Stomach smooth muscle (tissue), 2 donors: ENCODE data around the gene PTPRN2.

Experiments used
- H3K27ac ChIP-seq: one replicate; pipeline ENCODE4 v1.7.0; 2013; ENCODE audit warnings: mild to moderate bottlenecking, low read length, inconsistent platforms
- H3K27me3 ChIP-seq, 2 donors: one replicate each; pipeline ENCODE4 v1.7.0; 2013; ENCODE audit warnings: low read length in 2 of 2; ENCODE audit not compliant: insufficient read depth in 2 of 2, control insufficient read depth in 1 of 2
- H3K36me3 ChIP-seq, 2 donors: one replicate each; pipeline ENCODE4 v1.7.0; 2013; ENCODE audit warnings: low read length in 2 of 2; ENCODE audit not compliant: control insufficient read depth in 2 of 2, insufficient read depth in 2 of 2
- H3K4me1 ChIP-seq: one replicate; pipeline ENCODE4 v1.7.0; 2013; ENCODE audit warnings: low read length; ENCODE audit not compliant: control insufficient read depth, insufficient read depth
- H3K4me3 ChIP-seq, 2 donors: one replicate each; pipeline ENCODE4 v1.7.0; 2013; ENCODE audit warnings: low read length in 2 of 2
- H3K9ac ChIP-seq, 2 donors: one replicate each; pipeline ENCODE4 v1.7.0; 2013; ENCODE audit warnings: low read length in 2 of 2, mild to moderate bottlenecking in 1 of 2
- H3K9me3 ChIP-seq, 2 donors: one replicate each; pipeline ENCODE4 v1.7.0; 2013; ENCODE audit warnings: low read length in 2 of 2; ENCODE audit not compliant: control insufficient read depth in 2 of 2
- donor health status: healthy.
- donor health status: Pancreatic carcinoma.

PTPRN2 gene

DNA sequence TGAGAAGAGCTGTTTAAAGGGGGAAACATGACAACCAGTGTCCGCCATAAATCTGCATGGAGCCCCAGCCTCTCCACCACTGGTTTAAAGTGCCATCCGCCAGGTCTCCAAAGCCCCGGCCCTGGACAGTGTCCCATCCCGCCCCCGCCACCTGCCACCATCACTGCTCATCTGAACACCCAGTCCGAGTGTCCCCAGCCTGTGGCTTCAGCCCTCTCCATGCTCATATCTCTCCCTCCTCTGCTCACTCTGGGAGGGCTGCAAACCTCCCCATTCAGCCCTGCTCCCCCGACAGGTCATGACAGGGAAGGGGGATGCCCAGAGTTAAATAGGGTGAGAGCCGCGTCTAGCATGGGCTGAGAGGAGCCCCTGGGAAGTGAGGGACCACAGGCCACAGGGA lies 984.6 kb downstream of the PTPRN2 start:
- peaks cover 0 to 5% of the 10 kb centered on the region in 2 donors for H3K27me3 ChIP-seq
- H3K4me1 ChIP-seq, result no peaks in the 10 kb centered on the region
- no peak overlapping the region for H3K4me3 ChIP-seq
- no peaks in the 10 kb centered on the region for H3K9me3 ChIP-seq
- no peaks in the 10 kb centered on the region for H3K36me3 ChIP-seq
- no peak overlapping the region for H3K9ac ChIP-seq
- H3K27ac ChIP-seq, result no peak overlapping the region

DNA sequence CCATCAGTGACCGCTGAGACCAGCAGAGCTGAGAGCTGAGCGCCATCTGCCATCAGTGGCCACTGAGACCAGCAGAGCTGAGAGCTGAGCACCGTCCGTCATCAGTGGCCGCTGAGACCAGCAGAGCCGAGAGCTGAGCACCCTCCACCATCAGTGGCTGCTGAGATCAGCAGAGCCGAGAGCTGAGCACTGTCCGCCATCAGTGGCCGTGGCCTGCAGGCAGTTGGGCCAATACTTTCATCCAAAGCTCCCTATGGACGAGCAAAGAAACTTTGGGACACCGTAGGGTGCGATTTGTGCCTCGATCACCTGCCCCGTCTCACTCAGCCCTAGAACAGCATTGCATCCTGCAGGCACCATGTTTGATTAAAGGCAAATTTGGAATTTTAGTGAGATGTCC lies 985.0 kb downstream of the PTPRN2 start:
- Histone ChIP-seq H3K36me3 (no peaks in the 10 kb centered on the region), H3K27me3 (peaks cover 0 to 5% of the 10 kb centered on the region in 2 donors), H3K9ac (no peak overlapping the region), H3K4me3 (no peak overlapping the region), H3K4me1 (no peaks in the 10 kb centered on the region), H3K27ac (no peak overlapping the region), H3K9me3 (no peaks in the 10 kb centered on the region)

DNA sequence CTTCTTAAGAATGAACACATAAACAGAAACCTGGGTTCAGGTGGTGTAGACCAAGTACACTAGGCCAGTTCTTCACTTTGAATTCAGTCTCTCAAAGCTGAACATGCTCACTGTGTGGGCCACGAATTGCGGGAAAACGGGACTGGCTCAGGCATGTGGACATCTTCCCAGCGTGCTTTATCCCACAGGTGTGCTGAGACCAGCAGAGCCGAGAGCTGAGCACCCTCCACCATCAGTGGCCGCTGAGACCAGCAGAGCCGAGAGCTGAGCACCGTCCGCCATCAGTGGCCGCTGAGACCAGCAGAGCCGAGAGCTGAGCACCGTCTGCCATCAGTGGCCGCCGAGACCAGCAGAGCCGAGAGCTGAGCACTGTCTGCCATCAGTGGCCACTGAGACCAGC lies 985.5 kb downstream of the PTPRN2 start:
- Histone ChIP-seq H3K27ac (no peak overlapping the region), H3K4me1 (no peaks in the 10 kb centered on the region), H3K27me3 (peaks cover 0 to 5% of the 10 kb centered on the region in 2 donors), H3K4me3 (no peak overlapping the region), H3K9ac (no peak overlapping the region), H3K36me3 (no peaks in the 10 kb centered on the region), H3K9me3 (no peaks in the 10 kb centered on the region)

DNA sequence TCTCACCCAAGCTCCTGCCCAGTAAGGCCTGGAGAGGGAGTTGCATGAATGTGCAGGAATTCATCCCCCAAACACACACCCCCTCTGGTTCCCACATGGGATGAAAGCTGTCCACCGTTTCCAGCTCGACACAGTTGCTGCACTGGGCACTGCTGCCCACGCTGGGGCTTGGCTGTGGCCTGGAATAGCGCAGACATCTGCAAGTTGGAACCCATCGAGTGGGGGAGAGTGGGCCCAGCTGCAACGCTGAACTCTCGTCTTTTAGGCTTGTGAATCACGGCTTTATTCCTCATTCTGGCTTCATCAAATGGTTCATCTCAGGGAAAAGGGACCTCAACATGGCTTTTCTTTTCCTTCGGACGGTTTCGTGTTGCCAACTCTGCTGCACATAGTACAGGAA lies 986.1 kb downstream of the PTPRN2 start:
- H3K36me3 ChIP-seq, result no peaks in the 10 kb centered on the region
- H3K4me1 ChIP-seq, result no peaks in the 10 kb centered on the region
- no peak overlapping the region for H3K27ac ChIP-seq
- no peak overlapping the region for H3K9ac ChIP-seq
- peaks cover 0 to 2% of the 10 kb centered on the region in 2 donors for H3K27me3 ChIP-seq
- H3K9me3 ChIP-seq, result no peaks in the 10 kb centered on the region
- no peak overlapping the region for H3K4me3 ChIP-seq

DNA sequence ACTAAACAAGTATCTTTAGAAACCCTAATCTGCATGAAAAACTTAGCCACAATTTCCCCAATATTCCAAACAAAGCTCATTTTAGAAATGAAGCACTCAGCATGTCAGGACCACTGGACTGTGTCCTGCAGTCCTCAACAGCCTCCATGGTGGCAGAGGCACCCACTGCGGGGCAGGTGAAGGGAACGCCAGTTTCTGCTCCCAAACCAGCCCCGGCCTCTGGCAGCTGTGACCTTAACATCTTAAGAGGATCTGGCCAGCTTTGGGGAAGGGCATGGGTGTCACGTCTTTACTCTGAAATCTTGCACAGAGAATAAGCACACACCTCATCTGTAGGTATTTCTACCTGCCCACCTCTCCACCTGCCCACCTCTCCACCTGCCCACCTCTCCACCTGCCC lies 988.1 kb downstream of the PTPRN2 start:
- no peak overlapping the region for H3K4me3 ChIP-seq
- H3K27ac ChIP-seq, result no peak overlapping the region
- no peaks in the 10 kb centered on the region for H3K36me3 ChIP-seq
- no peaks in the 10 kb centered on the region for H3K9me3 ChIP-seq
- H3K9ac ChIP-seq, result no peak overlapping the region
- no peaks in the 10 kb centered on the region for H3K4me1 ChIP-seq
- H3K27me3 ChIP-seq, result peaks cover 0 to 2% of the 10 kb centered on the region in 2 donors

DNA sequence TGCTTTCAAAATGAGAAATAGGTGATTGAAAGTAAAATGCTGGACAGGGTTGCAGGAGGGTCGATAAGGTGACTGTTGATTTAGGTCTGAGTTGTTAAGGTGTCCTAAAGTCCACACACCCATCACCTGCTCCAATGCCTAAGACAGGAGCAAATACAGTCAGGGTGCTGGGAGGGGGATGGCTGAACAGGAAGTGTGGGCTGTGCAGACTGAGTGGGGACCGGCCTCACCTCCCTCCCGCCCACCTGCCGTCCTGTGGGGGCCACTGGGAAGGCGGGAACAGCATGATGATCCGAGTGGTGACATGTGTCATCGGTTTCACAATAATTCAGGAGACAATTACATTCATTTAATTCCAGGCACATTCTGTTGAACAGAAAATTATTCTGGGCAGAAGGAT lies 990.1 kb downstream of the PTPRN2 start:
- Histone ChIP-seq H3K27me3 (peaks cover 0 to 2% of the 10 kb centered on the region in 2 donors), H3K9ac (no peak overlapping the region), H3K36me3 (no peaks in the 10 kb centered on the region), H3K27ac (no peak overlapping the region), H3K9me3 (no peaks in the 10 kb centered on the region), H3K4me1 (no peaks in the 10 kb centered on the region), H3K4me3 (no peak overlapping the region)

DNA sequence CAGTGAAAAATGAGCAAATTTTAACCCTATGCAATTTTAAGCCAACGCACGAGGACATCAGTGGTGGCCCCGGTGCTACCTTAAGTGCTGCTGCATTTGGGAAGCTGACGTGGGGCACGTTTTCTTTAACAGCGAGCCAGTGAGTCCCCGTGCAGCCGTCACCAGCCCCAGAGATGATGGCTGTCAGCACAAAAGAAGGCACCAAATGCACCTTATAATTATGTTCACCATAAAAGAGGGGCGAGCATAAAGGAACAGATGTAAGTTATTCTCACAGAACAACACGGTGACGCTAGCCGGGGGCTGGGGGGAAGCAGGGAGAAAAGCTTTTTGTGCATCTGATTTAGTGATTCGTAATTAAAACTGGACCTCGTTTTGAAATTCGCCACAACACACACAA lies 990.7 kb downstream of the PTPRN2 start:
- Histone ChIP-seq H3K9me3 (no peaks in the 10 kb centered on the region), H3K27me3 (peaks cover 0 to 2% of the 10 kb centered on the region in 2 donors), H3K36me3 (no peaks in the 10 kb centered on the region), H3K27ac (no peak overlapping the region), H3K9ac (no peak overlapping the region), H3K4me3 (no peak overlapping the region), H3K4me1 (no peaks in the 10 kb centered on the region)

DNA sequence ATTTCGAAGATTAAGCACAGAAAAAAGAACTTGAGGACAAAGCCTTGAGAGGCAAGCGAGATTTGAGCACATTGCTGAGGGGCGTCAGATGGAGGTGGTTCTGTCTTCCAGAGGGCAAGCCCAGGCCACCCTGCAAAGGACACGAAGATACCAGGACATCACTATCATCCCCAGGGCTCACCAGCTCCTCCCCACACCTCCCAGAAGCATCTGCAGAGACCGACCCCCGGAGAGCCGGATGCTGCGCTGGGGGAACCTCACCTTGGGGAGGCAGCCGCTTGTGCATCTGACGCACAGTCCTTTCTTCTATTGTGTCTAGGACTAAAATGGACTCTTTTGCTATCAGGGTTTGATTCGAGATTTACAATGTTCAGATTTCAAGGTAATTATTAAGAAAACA lies 991.2 kb downstream of the PTPRN2 start:
- Histone ChIP-seq H3K4me3 (no peak overlapping the region), H3K9ac (no peak overlapping the region), H3K27me3 (peaks cover 0 to 2% of the 10 kb centered on the region in 2 donors), H3K9me3 (no peaks in the 10 kb centered on the region), H3K36me3 (no peaks in the 10 kb centered on the region), H3K27ac (no peak overlapping the region), H3K4me1 (no peaks in the 10 kb centered on the region)

DNA sequence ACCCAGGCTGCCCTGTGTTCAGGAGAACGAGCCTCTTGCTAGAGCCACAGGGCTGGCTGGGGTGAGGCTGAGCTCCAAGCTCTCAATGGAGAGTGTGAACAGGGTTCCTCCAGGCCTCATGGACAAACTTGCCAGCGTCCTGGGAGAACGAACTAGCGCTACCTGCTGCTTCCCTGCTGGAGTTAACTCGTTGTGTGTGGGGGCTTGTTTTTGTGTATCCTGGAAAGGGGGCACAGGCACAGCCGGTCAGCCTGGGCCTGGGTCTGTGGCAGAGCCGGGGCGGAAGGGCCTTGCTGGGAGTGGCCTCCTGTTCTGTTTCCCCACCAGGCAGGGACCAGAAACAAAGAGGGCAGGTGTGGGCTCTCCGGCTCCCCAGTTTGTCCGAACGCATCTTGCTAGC lies 991.6 kb downstream of the PTPRN2 start:
- Histone ChIP-seq H3K27ac (no peak overlapping the region), H3K4me3 (no peak overlapping the region), H3K9ac (no peak overlapping the region), H3K36me3 (no peaks in the 10 kb centered on the region), H3K4me1 (no peaks in the 10 kb centered on the region), H3K27me3 (peaks cover 0 to 2% of the 10 kb centered on the region in 2 donors), H3K9me3 (no peaks in the 10 kb centered on the region)

DNA sequence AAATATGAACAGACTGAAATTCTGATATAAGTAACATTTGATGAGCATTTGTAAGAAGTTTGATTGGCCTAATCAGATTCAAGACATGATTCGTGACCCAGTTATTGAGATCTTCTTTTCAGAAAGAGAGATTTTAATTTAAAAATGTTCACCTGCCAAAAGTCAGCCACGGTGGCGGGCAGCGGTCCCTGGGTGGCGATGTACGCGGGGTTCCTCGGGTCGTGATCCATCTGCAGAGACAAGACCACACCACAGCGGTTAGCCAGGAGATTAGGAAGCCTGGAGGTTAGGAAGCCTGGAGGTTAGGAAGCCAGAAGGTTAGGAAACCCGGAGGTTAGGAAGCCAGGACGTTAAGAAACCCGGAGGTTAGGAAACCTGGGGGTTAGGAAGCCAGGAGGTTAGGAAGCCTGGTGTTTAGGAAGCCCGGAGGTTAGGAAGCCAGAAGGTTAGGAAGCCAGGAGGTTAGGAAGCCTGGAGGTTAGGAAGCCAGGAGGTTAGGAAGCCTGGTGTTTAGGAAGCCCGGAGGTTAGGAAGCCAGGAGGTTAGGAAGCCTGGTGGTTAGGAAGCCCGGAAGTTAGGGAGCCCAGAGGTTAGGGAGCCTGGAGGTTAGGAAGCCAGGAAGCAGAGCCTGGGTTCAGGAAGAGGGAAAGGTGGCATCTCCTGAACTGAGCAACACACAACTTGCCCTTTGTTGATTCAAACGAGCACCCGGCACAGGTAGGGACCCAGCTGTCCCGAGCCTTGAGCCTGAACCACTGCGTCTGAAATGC lies 992.4 kb downstream of the PTPRN2 start:
- H3K27me3 ChIP-seq, result peaks cover 0 to 2% of the 10 kb centered on the region in 2 donors
- no peaks in the 10 kb centered on the region for H3K4me1 ChIP-seq
- H3K27ac ChIP-seq, result no peak overlapping the region
- no peak overlapping the region for H3K4me3 ChIP-seq
- H3K9me3 ChIP-seq, result no peaks in the 10 kb centered on the region
- H3K36me3 ChIP-seq, result no peaks in the 10 kb centered on the region
- H3K9ac ChIP-seq, result no peak overlapping the region

DNA sequence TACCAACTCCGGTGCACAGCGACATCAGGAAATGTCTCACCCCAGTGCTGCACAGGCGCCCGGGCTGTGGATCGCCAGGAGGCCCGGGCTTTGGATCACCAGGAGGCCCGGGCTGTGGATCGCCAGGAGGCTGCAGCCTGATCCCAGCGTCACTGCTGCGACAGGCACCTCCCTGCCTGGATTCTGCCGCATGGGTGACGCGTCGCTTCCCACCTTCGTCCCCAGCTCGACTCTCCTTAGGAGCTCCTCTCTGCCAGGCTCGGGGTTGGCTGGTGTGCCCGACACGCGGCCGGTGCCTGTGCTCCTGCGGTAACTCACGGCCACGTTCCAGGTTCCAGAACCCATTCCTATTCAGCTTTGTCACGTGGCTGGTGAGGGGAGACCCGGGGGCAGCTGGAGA lies 993.3 kb downstream of the PTPRN2 start:
- no peak overlapping the region for H3K9ac ChIP-seq
- H3K27me3 ChIP-seq, result peaks cover 0 to 2% of the 10 kb centered on the region in 2 donors
- no peak overlapping the region for H3K27ac ChIP-seq
- H3K4me3 ChIP-seq, result no peak overlapping the region
- H3K4me1 ChIP-seq, result no peaks in the 10 kb centered on the region
- peaks cover 0 to under 1% of the 10 kb centered on the region in 2 donors for H3K9me3 ChIP-seq
- no peaks in the 10 kb centered on the region for H3K36me3 ChIP-seq
